A673 (cell line): ENCODE data around the gene FBN3.
"Not testable (repeated sequence)": the region's sequence is repeated elsewhere in the genome, so short reads cannot be mapped to it uniquely, and the experiment has no call there.

ENCODE experiments used
- CTCF ChIP-seq: fragments of 300-800, 200-600 bp; sonication (generic); conservative IDR thresholded peaks from 2 replicates; pipeline ENCODE4 v1.5.1; 2017; ENCODE audit warnings: low read depth, mild to moderate bottlenecking, antibody characterized with exemption, low read length, moderate library complexity, mixed read lengths
- EZH2 ChIP-seq: fragments of 200-600 bp; sonication (generic); IDR thresholded peaks from 2 replicates; pipeline ENCODE4 v1.6.1; 2017; ENCODE audit warnings: borderline replicate concordance, low read depth, mild to moderate bottlenecking, mixed read lengths, antibody characterized with exemption, low read length; ENCODE audit not compliant: poor library complexity, severe bottlenecking

- not testable (repeated sequence) for TF ChIP-seq EZH2, CTCF
These were observed 115.9 kb downstream of the FBN3 start for GRCh38 chr19:8033287-8034177.
